Fibroblast of lung (primary cell): ENCODE measurements around the gene HIVEP3. TPM values are rescaled to one million over a fixed set of nuclear protein-coding genes. Genes with fewer than 3 reads are reported as not detected.

ENCODE experiments used
- DNase-seq, 2 donors: peaks; one replicate each; pipeline versions ENCODE4 v3.0.0 to v3.0.0-alpha.2; 2010; ENCODE audit warnings: low read depth in 2 of 2
- H2AFZ ChIP-seq: 2 replicates; pipeline ENCODE4 v1.5.1; 2012; ENCODE audit warnings: low read length, control low read depth, inconsistent platforms
- H3K27ac ChIP-seq: 2 replicates; pipeline ENCODE4 v1.5.1; 2011; ENCODE audit warnings: low read length, control low read depth; ENCODE audit not compliant: insufficient read depth
- H3K27me3 ChIP-seq: 2 replicates; pipeline ENCODE4 v1.5.1; 2011; ENCODE audit warnings: mild to moderate bottlenecking, low read length; ENCODE audit not compliant: control insufficient read depth, insufficient read depth
- H3K36me3 ChIP-seq: 2 replicates; pipeline ENCODE4 v1.5.1; 2011; ENCODE audit warnings: low read length; ENCODE audit not compliant: control insufficient read depth, insufficient read depth
- H3K4me1 ChIP-seq: 2 replicates; pipeline ENCODE4 v1.5.1; 2011; ENCODE audit warnings: low read length; ENCODE audit not compliant: control insufficient read depth, insufficient read depth; ENCODE audit errors: extremely low read depth
- H3K4me2 ChIP-seq: 2 replicates; pipeline ENCODE4 v1.5.1; 2011; ENCODE audit warnings: low read length, control low read depth; ENCODE audit not compliant: insufficient read depth; ENCODE audit errors: extremely low read depth
- H3K4me3 ChIP-seq, 4 experiments: fragments of 200-600 bp in 1 of 4; sonication (generic) in 1 of 4; replicated peaks in 1 of 4; 2 replicates each; pipeline ENCODE4 v1.5.1; 2011 to 2016; ENCODE audit warnings: low read length in 4 of 4, low read depth in 3 of 4, mild to moderate bottlenecking in 3 of 4, control low read depth in 2 of 4, inconsistent platforms in 1 of 4, mixed read lengths in 1 of 4; ENCODE audit not compliant: insufficient read depth in 1 of 4; ENCODE audit errors: control extremely low read depth in 1 of 4
- H3K79me2 ChIP-seq: 2 replicates; pipeline ENCODE4 v1.5.1; 2012; ENCODE audit warnings: mild to moderate bottlenecking, low read length, inconsistent platforms; ENCODE audit not compliant: control insufficient read depth, insufficient read depth
- H3K9ac ChIP-seq: 2 replicates; pipeline ENCODE4 v1.5.1; 2011; ENCODE audit warnings: mild to moderate bottlenecking, low read length, control low read depth; ENCODE audit not compliant: insufficient read depth
- H3K9me3 ChIP-seq: 2 replicates; pipeline ENCODE4 v1.5.1; 2012; ENCODE audit warnings: low read depth, low read length; ENCODE audit not compliant: control insufficient read depth, insufficient read depth
- H4K20me1 ChIP-seq: 2 replicates; pipeline ENCODE4 v1.5.1; 2011; ENCODE audit warnings: low read length; ENCODE audit not compliant: control insufficient read depth, insufficient read depth; ENCODE audit errors: extremely low read depth
- EZH2 ChIP-seq: IDR thresholded peaks from 2 replicates; pipeline ENCODE4 v1.5.1; 2012; ENCODE audit warnings: low read length, control low read depth, mild to moderate bottlenecking; ENCODE audit errors: missing control alignments
- polyA plus RNA-seq, 2 donors: library from polyadenylated mRNA; depleted of rRNA in 1 of 2; stranded (reverse) in 1 of 2; unstranded in 1 of 2; fragments of >200 nt; gene quantifications; 2 replicates each; pipeline ENCODE4 v1.2.1, GENCODE V29; 2011 to 2012; ENCODE audit warnings: missing spikeins in 1 of 2
- total RNA-seq: library from RNA; depleted of rRNA; stranded (reverse); fragments of >200 nt; gene quantifications from 2 replicates; pipeline ENCODE4 v1.2.1, GENCODE V29; 2014
- TF ChIP-seq, protein P1 (sequence below), 2 donors: IDR thresholded peaks in 1 of 2; conservative IDR thresholded peaks in 1 of 2; 1 replicate in 1 of 2; 2 replicates in 1 of 2; pipeline ENCODE4 v1.5.1; 2011 to 2012; ENCODE audit warnings: low read length in 2 of 2, control low read depth in 1 of 2, inconsistent platforms in 1 of 2, low read depth in 1 of 2, mild to moderate bottlenecking in 1 of 2

HIVEP3 gene
- total and polyA plus RNA-seq, 2 donors (not counting 1 experiment from before 2014, with no cell fraction given), result 0.83 to 3.2 TPM

DNA sequence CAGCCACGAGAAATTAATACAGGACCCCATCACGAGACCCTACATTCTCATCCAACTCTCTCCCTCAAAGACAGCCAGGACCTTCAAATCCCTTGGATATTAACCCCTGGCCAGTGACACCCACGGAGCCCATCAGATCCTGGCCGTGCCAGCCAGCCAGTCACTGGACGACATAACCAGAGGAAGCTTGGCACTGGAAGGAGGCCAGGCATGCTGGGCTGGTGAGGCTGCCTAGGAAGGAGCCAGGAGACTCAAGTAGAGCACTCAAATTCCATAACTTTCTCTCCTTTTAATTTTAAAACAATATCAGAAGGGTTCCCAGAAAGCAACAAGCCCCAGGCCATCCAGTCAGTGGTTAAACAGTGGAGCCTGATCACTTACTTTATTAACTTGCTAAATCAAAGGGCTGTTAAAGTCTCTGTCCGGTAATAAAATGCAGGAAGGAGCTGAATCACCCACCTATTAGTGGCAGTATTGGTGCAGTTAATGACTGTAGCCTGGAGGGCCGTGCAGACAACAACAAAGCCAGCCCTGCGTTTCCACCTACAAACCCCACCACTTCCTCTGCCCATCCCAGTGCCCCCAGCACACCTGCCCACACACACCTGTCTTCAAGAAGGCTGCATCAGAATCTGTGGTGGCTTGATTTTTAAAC lies 78.0 kb downstream of the HIVEP3 start:
- no peaks in the 10 kb centered on the region for H3K4me1 ChIP-seq
- no peak overlapping the region for H3K9ac ChIP-seq
- no peak overlapping the region for H2AFZ ChIP-seq
- no peaks in the 10 kb centered on the region for H3K27me3 ChIP-seq
- no peaks in the 10 kb centered on the region for H4K20me1 ChIP-seq
- no peak for DNase-seq
- H3K79me2 ChIP-seq, result no peaks in the 10 kb centered on the region
- no peaks in the 10 kb centered on the region for H3K9me3 ChIP-seq
- H3K36me3 ChIP-seq, result no peaks in the 10 kb centered on the region
- no peak overlapping the region for H3K4me3 ChIP-seq
- H3K4me2 ChIP-seq, result no peak overlapping the region
- no peak overlapping the region for H3K27ac ChIP-seq
- TF ChIP-seq, protein P1, sequence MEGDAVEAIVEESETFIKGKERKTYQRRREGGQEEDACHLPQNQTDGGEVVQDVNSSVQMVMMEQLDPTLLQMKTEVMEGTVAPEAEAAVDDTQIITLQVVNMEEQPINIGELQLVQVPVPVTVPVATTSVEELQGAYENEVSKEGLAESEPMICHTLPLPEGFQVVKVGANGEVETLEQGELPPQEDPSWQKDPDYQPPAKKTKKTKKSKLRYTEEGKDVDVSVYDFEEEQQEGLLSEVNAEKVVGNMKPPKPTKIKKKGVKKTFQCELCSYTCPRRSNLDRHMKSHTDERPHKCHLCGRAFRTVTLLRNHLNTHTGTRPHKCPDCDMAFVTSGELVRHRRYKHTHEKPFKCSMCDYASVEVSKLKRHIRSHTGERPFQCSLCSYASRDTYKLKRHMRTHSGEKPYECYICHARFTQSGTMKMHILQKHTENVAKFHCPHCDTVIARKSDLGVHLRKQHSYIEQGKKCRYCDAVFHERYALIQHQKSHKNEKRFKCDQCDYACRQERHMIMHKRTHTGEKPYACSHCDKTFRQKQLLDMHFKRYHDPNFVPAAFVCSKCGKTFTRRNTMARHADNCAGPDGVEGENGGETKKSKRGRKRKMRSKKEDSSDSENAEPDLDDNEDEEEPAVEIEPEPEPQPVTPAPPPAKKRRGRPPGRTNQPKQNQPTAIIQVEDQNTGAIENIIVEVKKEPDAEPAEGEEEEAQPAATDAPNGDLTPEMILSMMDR (conservative IDR thresholded peaks at IDR 0.05 in 1 of 2, IDR thresholded peaks at IDR 0.05 in 1 of 2; ENCODE audit: low read depth in 1 of 2, low read length in 2 of 2), result no peak
- TF ChIP-seq EZH2, result no peak

DNA sequence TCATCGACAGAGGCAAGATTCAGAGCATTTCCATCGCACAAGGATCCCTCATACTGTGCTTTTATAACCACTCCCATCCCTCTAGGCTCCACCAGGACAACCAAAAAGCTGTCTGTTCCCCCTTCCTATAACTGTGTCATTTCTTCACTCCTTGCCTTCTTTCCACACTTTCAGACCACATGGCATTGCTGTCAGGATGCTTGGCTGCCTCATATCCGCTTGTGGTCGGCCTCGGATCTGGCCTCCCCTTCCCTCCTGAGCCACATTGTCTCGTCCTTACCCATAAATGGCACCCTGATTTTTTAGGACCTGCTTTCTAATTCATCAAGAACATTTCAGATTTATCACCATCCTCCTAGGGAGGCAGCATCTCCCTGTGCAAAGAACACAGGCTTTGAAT lies 80.5 kb downstream of the HIVEP3 start:
- Histone ChIP-seq H3K4me3 (no peak overlapping the region), H3K36me3 (no peaks in the 10 kb centered on the region), H4K20me1 (no peaks in the 10 kb centered on the region), H3K27me3 (no peaks in the 10 kb centered on the region), H3K9ac (no peak overlapping the region), H3K79me2 (no peaks in the 10 kb centered on the region), H3K4me1 (no peaks in the 10 kb centered on the region), H3K4me2 (no peak overlapping the region), H3K9me3 (no peaks in the 10 kb centered on the region), H3K27ac (no peak overlapping the region), H2AFZ (no peak overlapping the region)
- no peak for DNase-seq
- TF ChIP-seq EZH2, result no peak
- TF ChIP-seq, protein P1 (conservative IDR thresholded peaks at IDR 0.05 in 1 of 2, IDR thresholded peaks at IDR 0.05 in 1 of 2; ENCODE audit: low read depth in 1 of 2, low read length in 2 of 2), result no peak

DNA sequence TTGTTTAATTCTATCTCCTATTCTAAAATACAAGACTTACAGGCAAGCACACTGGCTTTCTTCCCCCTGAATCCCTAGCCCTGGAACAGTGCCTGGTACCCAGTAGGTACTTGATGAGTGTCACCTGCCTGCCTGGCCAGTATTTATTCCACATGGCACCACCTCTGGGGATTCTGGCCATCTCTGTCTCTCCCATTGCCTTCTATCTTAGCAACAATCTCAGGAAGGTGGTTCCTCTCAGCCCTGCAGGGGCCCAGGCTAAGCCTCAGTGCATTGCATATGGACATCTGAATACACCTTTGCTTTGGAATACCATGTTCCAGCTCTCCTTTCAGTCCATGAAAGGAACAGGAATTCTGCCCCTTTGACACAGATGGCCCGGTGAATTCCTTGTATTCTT lies 81.0 kb downstream of the HIVEP3 start:
- H3K4me3 ChIP-seq, result no peak overlapping the region
- H3K27ac ChIP-seq, result no peak overlapping the region
- no peak for DNase-seq
- H3K27me3 ChIP-seq, result no peaks in the 10 kb centered on the region
- H3K4me2 ChIP-seq, result no peak overlapping the region
- no peaks in the 10 kb centered on the region for H4K20me1 ChIP-seq
- no peaks in the 10 kb centered on the region for H3K79me2 ChIP-seq
- H3K4me1 ChIP-seq, result no peaks in the 10 kb centered on the region
- no peak overlapping the region for H2AFZ ChIP-seq
- H3K9me3 ChIP-seq, result no peaks in the 10 kb centered on the region
- no peaks in the 10 kb centered on the region for H3K36me3 ChIP-seq
- H3K9ac ChIP-seq, result no peak overlapping the region
- no peak for TF ChIP-seq EZH2
- TF ChIP-seq, protein P1 (conservative IDR thresholded peaks at IDR 0.05 in 1 of 2, IDR thresholded peaks at IDR 0.05 in 1 of 2; ENCODE audit: low read depth in 1 of 2, low read length in 2 of 2), result no peak
